Measurements from ENCODE around the gene SLC6A11. TPM values are rescaled to one million over a fixed set of nuclear protein-coding genes. Genes with fewer than 3 reads are reported as not detected.

SLC6A11 gene
- total RNA-seq, 1 donor from 2014 or later = 0.25 TPM

GRCh38 chr3:10940106-10940505 is 124.1 kb downstream of the SLC6A11 start:
- Histone ChIP-seq H3K27me3 (no peaks in the 10 kb centered on the region), H3K36me3 (no peaks in the 10 kb centered on the region), H3K4me1 (no peaks in the 10 kb centered on the region), H3K4me3 (no peak overlapping the region), H3K9me3 (no peaks in the 10 kb centered on the region), H3K27ac (no peak overlapping the region)
- TF ChIP-seq POLR2AphosphoS5 (IDR thresholded peaks at IDR 0.05; ENCODE audit: insufficient read depth in 1 of 2, low read depth in 1 of 2) = no peak
- TF ChIP-seq POLR2A (IDR thresholded peaks at IDR 0.05) = no peak
- TF ChIP-seq CTCF (IDR thresholded peaks at IDR 0.05) = no peak
- intact Hi-C loops (cut with DNase I) = loop anchor here (5.0 kb wide), 1 partner anchor 1732 kb away; no protein-coding TSS in a partner anchor
- no peak for DNase-seq (ENCODE audit: extremely low spot score in 2 of 2)

- Histone ChIP-seq H3K27me3 (no peaks in the 10 kb centered on the region), H3K4me1 (no peaks in the 10 kb centered on the region), H3K9me3 (no peaks in the 10 kb centered on the region), H3K36me3 (no peaks in the 10 kb centered on the region), H3K4me3 (no peak overlapping the region), H3K27ac (no peak overlapping the region)
- no peak for TF ChIP-seq POLR2AphosphoS5 (IDR thresholded peaks at IDR 0.05; ENCODE audit: insufficient read depth in 1 of 2, low read depth in 1 of 2)
- peak in 1 of 3 experiments; percentile 10 for TF ChIP-seq CTCF (IDR thresholded peaks at IDR 0.05)
- DNase-seq (ENCODE audit: extremely low spot score in 2 of 2) = no peak
- intact Hi-C loops (cut with DNase I) = loop anchor here (5.0 kb wide), 1 partner anchor 1730 kb away; no protein-coding TSS in a partner anchor
Measured at GRCh38 chr3:10941972-10942371, 125.9 kb downstream of the SLC6A11 start.

GRCh38 chr3:10942690-10943205 is 126.7 kb downstream of the SLC6A11 start:
- Histone ChIP-seq H3K27me3 (no peaks in the 10 kb centered on the region), H3K36me3 (no peaks in the 10 kb centered on the region), H3K9me3 (no peaks in the 10 kb centered on the region), H3K4me3 (no peak overlapping the region), H3K27ac (no peak overlapping the region), H3K4me1 (no peaks in the 10 kb centered on the region)
- no peak for DNase-seq (ENCODE audit: extremely low spot score in 2 of 2)
- no peak for TF ChIP-seq POLR2AphosphoS5 (IDR thresholded peaks at IDR 0.05; ENCODE audit: insufficient read depth in 1 of 2, low read depth in 1 of 2)
- no peak for TF ChIP-seq CTCF (IDR thresholded peaks at IDR 0.05)
- TF ChIP-seq POLR2A (IDR thresholded peaks at IDR 0.05) = no peak
- intact Hi-C loops (cut with DNase I) = loop anchor here (5.0 kb wide), 1 partner anchor 1730 kb away; no protein-coding TSS in a partner anchor

GRCh38 chr3:10944866-10945265 is 128.8 kb downstream of the SLC6A11 start:
- Histone ChIP-seq H3K27me3 (no peaks in the 10 kb centered on the region), H3K27ac (no peak overlapping the region), H3K4me3 (no peak overlapping the region), H3K4me1 (no peaks in the 10 kb centered on the region), H3K9me3 (no peaks in the 10 kb centered on the region), H3K36me3 (no peaks in the 10 kb centered on the region)
- TF ChIP-seq CTCF (IDR thresholded peaks at IDR 0.05) (no peak), POLR2A (IDR thresholded peaks at IDR 0.05) (no peak), POLR2AphosphoS5 (IDR thresholded peaks at IDR 0.05; ENCODE audit: insufficient read depth in 1 of 2, low read depth in 1 of 2) (no peak)
- DNase-seq (ENCODE audit: extremely low spot score in 2 of 2) = no peak
- intact Hi-C loops (cut with DNase I) = loop anchor here (5.0 kb wide), 1 partner anchor 1727 kb away; no protein-coding TSS in a partner anchor

- TF ChIP-seq POLR2A (IDR thresholded peaks at IDR 0.05) (no peak), CTCF (IDR thresholded peaks at IDR 0.05) (peak; percentile 54 to 77 (median 75)), POLR2AphosphoS5 (IDR thresholded peaks at IDR 0.05; ENCODE audit: insufficient read depth in 1 of 2, low read depth in 1 of 2) (no peak)
- H3K36me3 ChIP-seq = no peaks in the 10 kb centered on the region
- no peaks in the 10 kb centered on the region for H3K4me1 ChIP-seq
- H3K4me3 ChIP-seq = no peak overlapping the region
- H3K27ac ChIP-seq = no peak overlapping the region
- H3K27me3 ChIP-seq = no peaks in the 10 kb centered on the region
- no peak for DNase-seq (ENCODE audit: extremely low spot score in 2 of 2)
- H3K9me3 ChIP-seq = no peaks in the 10 kb centered on the region
- intact Hi-C loops (cut with DNase I) = no loop called here
Measured at GRCh38 chr3:10945683-10946287, 129.8 kb downstream of the SLC6A11 start.
